Measurements from ENCODE around the gene TMEM179B. TPM values are rescaled to one million over a fixed set of nuclear protein-coding genes. Genes with fewer than 3 reads are reported as not detected.
A peak's percentile ranks its signal among the peaks of the same experiment; 100 is the strongest.

TMEM179B gene
- total and polyA plus RNA-seq, 2 of the 13 experiments (the other 11 are each of a cell fraction or from before 2014, with no cell fraction given) = 24.8 to 25.7 TPM

DNA sequence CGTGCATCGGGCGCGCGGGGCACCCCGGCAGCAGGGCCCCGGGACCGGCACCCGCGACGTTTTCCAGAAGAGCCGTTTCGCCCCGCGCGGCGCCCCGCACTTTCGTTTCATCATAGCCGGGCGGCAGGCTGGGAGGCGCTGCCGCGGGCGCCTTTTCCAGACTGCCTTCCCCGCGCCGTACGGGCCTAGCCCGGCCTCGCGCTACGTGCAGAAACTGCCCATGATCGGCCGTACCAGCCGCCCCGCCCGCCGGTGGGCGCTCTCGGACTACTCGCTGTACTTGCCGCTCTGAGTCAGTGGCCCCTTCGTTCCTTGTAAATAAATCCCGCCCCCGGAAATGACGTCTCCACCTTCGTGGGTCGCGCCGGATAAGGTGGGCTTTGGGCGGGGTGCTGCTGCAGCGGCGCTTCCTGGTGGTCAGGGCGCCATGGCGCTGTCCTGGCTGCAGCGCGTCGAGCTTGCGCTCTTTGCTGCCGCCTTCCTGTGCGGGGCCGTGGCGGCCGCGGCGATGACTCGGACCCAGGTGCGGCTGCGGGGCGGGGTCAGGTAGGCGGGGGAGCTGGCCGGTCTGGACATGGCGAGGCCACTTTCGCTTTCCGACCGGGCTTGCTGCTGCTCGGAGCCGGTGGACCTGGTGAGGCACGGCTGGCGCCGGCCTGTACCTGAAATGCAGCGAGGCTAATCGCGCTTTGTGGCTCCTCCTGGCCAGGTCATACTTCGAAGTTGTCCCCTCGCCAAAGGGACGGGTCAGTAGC, at the start of gene TMEM179B (continued):
- TF ChIP-seq ATF4 (CRISPR knock-in tag; IDR thresholded peaks at IDR 0.05) (peak in 1 of 2 experiments; percentile 62; a peak in 1 of 4 replicates), GATAD2A (CRISPR knock-in tag; IDR thresholded peaks at IDR 0.05) (peak; percentile 17; the same call in 1 of the 2 replicates), CCDC6 (CRISPR knock-in tag; IDR thresholded peaks at IDR 0.05) (peak; percentile 97), TSC22D2 (CRISPR knock-in tag; IDR thresholded peaks at IDR 0.05; ENCODE audit: borderline replicate concordance) (peak; percentile 84; the same call in 1 of the 2 replicates), ZNF562 (CRISPR knock-in tag; IDR thresholded peaks at IDR 0.05; ENCODE audit: borderline replicate concordance) (no peak), ZSCAN29 (CRISPR knock-in tag; conservative IDR thresholded peaks at IDR 0.05) (peak; percentile 72), NONO (IDR thresholded peaks at IDR 0.05) (no peak), NONO (CRISPR knock-in tag; conservative IDR thresholded peaks at IDR 0.05) (no peak; the same call in none of the 2 replicates), PATZ1 (CRISPR knock-in tag; IDR thresholded peaks at IDR 0.05) (peak; percentile 66), FOXO1 (CRISPR knock-in tag; IDR thresholded peaks at IDR 0.05) (peak; percentile 58; the same call in 1 of the 2 replicates), PCBP2 (optimal IDR thresholded peaks at IDR 0.05; ENCODE audit: low read depth, low read length, poor library complexity, severe bottlenecking) (no peak), KLF13 (CRISPR knock-in tag; IDR thresholded peaks at IDR 0.05) (peak; percentile 31; the same call in 1 of the 2 replicates), JUNB (CRISPR knock-in tag; IDR thresholded peaks at IDR 0.05; ENCODE audit: borderline replicate concordance) (no peak), CSRNP2 (CRISPR knock-in tag; conservative IDR thresholded peaks at IDR 0.05; ENCODE audit: low read depth) (no peak)
- TF ChIP-seq, protein P1, sequence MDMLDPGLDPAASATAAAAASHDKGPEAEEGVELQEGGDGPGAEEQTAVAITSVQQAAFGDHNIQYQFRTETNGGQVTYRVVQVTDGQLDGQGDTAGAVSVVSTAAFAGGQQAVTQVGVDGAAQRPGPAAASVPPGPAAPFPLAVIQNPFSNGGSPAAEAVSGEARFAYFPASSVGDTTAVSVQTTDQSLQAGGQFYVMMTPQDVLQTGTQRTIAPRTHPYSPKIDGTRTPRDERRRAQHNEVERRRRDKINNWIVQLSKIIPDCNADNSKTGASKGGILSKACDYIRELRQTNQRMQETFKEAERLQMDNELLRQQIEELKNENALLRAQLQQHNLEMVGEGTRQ (IDR thresholded peaks at IDR 0.05; ENCODE audit: low read depth, low read length) = no peak
- TF ChIP-seq, protein P1 (CRISPR knock-in tag; IDR thresholded peaks at IDR 0.05; ENCODE audit: borderline replicate concordance) = no peak
- TF ChIP-seq, protein P2, sequence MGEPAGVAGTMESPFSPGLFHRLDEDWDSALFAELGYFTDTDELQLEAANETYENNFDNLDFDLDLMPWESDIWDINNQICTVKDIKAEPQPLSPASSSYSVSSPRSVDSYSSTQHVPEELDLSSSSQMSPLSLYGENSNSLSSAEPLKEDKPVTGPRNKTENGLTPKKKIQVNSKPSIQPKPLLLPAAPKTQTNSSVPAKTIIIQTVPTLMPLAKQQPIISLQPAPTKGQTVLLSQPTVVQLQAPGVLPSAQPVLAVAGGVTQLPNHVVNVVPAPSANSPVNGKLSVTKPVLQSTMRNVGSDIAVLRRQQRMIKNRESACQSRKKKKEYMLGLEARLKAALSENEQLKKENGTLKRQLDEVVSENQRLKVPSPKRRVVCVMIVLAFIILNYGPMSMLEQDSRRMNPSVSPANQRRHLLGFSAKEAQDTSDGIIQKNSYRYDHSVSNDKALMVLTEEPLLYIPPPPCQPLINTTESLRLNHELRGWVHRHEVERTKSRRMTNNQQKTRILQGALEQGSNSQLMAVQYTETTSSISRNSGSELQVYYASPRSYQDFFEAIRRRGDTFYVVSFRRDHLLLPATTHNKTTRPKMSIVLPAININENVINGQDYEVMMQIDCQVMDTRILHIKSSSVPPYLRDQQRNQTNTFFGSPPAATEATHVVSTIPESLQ (CRISPR knock-in tag; conservative IDR thresholded peaks at IDR 0.05) = no peak
- TF ChIP-seq, protein P3, sequence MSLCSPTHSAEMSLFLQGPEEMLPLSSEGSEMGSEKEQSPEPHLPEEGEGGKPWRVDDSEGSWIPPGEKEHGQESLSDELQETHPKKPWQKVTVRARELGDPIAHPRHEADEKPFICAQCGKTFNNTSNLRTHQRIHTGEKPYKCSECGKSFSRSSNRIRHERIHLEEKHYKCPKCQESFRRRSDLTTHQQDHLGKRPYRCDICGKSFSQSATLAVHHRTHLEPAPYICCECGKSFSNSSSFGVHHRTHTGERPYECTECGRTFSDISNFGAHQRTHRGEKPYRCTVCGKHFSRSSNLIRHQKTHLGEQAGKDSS (CRISPR knock-in tag; IDR thresholded peaks at IDR 0.05; ENCODE audit: borderline replicate concordance, low read depth) = peak; percentile 91; the same call in 1 of the 2 replicates
